Activated CD4-positive, alpha-beta memory T cell treated with anti-CD3 and anti-CD28 coated beads, Interleukin-2, amount 10 ng/mL, durations not matched to agents 7 days and 5 days (primary cell): Measurements from ENCODE around the gene NSL1. TPM values are rescaled to one million over a fixed set of nuclear protein-coding genes. Genes with fewer than 3 reads are reported as not detected.

ENCODE experiments used
- CTCF ChIA-PET: fragments of 350-600 bp; sonication (Branson Sonifier 250); formaldehyde crosslinking; loops from one replicate; lab custom pipeline; 2021; ENCODE audit warnings: antibody characterized with exemption, inconsistent platforms; lab: Charles Lee
- POLR2A ChIA-PET: fragments of 350-600 bp; sonication (Branson Sonifier 250); formaldehyde crosslinking; loops from one replicate; lab custom pipeline; 2021; ENCODE audit warnings: antibody characterized with exemption; lab: Charles Lee
- DNase-seq: peaks from one replicate; pipeline ENCODE4 v3.0.0-alpha.2; 2020
- H3K27ac Mint-ChIP-seq: one replicate; pipeline ENCODE4 v1.8.0; 2021; ENCODE audit warnings: mild to moderate bottlenecking, mixed read lengths
- H3K27me3 Mint-ChIP-seq: one replicate; pipeline ENCODE4 v1.8.0; 2021; ENCODE audit warnings: mixed read lengths
- H3K36me3 Mint-ChIP-seq: one replicate; pipeline ENCODE4 v1.8.0; 2021; ENCODE audit warnings: low read depth, mixed read lengths
- H3K4me1 Mint-ChIP-seq: one replicate; pipeline ENCODE4 v1.8.0; 2021; ENCODE audit warnings: mixed read lengths
- H3K4me3 Mint-ChIP-seq: one replicate; pipeline ENCODE4 v1.8.0; 2021; ENCODE audit warnings: mild to moderate bottlenecking, mixed read lengths
- H3K9me3 Mint-ChIP-seq: one replicate; pipeline ENCODE4 v1.8.0; 2021; ENCODE audit warnings: mixed read lengths
- total RNA-seq, 2 experiments: library from RNA; stranded (reverse); gene quantifications; one replicate each; pipeline ENCODE4 v1.2.3, GENCODE V29; 2021

Gene NSL1
- total RNA-seq, 2 experiments from 2014 or later, result 36.4 to 38.1 TPM

DNA sequence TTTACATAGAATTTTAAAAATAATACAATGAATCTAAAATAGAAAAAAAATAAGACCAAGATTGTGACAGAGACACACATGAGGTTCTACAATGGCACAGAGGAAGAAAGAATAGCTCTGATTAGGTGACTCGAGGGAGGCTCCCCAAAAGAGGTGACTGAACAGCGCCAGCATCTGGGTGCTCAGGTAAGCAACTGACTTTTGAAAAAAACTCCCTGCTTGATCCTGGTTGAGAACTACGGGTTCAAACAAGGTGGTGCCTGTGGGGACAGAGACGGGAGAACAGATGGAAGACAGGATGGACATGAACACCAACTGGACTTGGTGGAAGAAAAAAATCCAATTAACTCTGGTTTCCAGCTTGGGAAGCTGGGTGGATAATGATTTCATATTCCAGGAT is 114.4 kb downstream of the NSL1 start:
- CTCF ChIA-PET, result interaction anchor here (3.5 kb wide), 1 partner anchor 10 kb away, joined by 33 read pairs; no protein-coding TSS in a partner anchor
- Mint-ChIP-seq H3K36me3 (no peaks in the 10 kb centered on the region), H3K27ac (no peak overlapping the region), H3K4me3 (no peak overlapping the region), H3K27me3 (no peaks in the 10 kb centered on the region), H3K9me3 (no peaks in the 10 kb centered on the region), H3K4me1 (peaks cover 43% of the 10 kb centered on the region)
- no peak for DNase-seq
- POLR2A ChIA-PET, result interaction anchor here (2.7 kb wide), 1 partner anchor 9 kb away, joined by 12 read pairs; no protein-coding TSS in a partner anchor

Other genes starting within 250 kb of the NSL1 start
- 10 to 100 TPM; 21.6 to 21.8 TPM for gene ATF3, start 183.0 kb downstream of the NSL1 start, total RNA-seq
- 10 to 100 TPM; 56.5 to 56.7 TPM for gene BATF3, start 91.9 kb downstream of the NSL1 start, total RNA-seq
- 10 to 100 TPM; 18.6 to 20.2 TPM for gene TATDN3, start 117 bp upstream of the NSL1 start, total RNA-seq
- not detected for gene SPATA45, start 55.9 kb upstream of the NSL1 start, total RNA-seq
- gene FLVCR1, start 66.5 kb upstream of the NSL1 start, total RNA-seq, result 10 to 100 TPM; 11.7 to 14.2 TPM
- gene VASH2, start 158.8 kb upstream of the NSL1 start, total RNA-seq, result under 1 TPM; 0.23 to 0.48 TPM
- 10 to 100 TPM; 45.0 to 46.2 TPM for gene ANGEL2, start 224.1 kb upstream of the NSL1 start, total RNA-seq